Islet of Langerhans (tissue), 1 donor: Measurements from ENCODE around the gene PARD3.
A peak's percentile ranks its signal among the peaks of the same experiment; 100 is the strongest.

Source experiments
- FAIRE-seq: peaks from one replicate; lab custom pipeline; 2011; peaks lifted over from hg19 to GRCh38; lab: Jason Lieb, UNC

Gene PARD3

DNA sequence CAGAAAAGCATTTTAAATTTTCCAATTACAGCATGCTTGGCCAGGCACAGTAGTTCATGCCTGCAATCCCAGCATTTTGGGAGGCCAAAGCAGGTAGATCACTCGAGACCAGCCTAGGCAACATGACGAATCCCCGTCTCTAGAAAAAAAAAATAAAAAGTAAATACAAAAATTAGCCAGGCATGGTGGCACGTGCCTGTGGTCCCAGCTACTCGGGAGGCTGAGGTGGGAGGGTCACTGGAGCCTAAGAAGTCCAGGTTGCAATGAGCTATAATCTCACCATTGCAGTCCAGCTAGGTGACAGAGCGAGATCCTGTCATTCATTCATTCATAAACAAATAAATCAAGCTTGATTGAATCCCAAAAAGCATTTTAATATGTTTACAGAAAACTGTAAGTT is 234.9 kb downstream of the PARD3 start:
- no peak for FAIRE-seq

DNA sequence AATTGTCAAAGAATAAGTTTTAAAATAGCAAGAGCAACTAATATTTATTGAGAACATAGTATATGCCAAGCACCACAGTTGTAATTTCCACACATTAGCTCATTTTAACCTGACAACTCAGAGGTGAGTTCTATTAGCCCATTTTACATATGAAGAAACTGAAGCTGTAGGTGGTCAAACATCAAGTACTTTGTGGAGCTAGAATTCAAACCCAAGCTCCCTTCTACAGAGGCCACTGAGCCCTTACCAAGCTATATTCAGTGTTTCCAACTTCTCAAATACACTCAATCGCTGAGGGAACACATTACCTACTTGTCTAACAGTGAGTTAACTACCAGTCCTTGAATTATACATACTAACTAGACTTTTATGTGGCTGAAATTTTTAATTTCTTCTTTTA is 236.6 kb downstream of the PARD3 start:
- FAIRE-seq = no peak

DNA sequence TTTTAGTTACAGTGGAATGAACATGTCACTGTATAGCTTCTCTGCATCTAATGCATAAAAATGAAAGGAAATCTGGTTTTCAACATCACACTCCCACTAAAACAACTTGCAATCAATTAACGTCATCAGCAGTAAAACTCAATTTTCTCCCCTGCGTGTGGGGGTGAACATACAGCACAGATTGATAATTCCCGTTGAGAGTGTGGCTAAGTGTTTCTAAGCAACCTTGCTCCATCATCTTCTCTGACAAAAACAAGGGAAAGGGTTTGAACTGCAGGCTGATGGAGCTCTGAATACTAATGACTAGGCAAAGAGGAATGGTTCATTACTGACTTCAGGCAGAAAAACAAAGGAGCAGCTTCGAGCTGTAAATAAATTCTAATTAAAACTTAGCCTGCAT is 238.3 kb downstream of the PARD3 start:
- peak; percentile 81 for FAIRE-seq

DNA sequence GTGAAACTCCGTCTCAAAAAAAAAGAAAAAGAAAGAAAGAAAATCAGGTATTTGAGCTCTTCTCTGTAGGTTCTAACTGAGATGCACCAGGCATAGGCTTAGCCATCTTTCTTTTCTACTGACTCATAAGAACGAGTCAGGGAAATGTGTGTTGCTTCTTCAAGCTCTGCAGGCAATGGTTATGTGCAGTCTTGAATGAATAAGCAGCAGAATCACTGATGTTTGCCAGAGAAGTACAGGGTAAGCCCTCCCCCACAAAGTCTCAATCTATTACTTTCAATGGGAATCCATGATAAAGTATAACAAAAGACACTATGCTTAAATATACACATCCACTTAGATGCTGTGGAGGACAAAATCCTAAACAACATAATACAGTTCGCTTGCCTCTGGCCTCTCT is 239.2 kb downstream of the PARD3 start:
- no peak for FAIRE-seq

DNA sequence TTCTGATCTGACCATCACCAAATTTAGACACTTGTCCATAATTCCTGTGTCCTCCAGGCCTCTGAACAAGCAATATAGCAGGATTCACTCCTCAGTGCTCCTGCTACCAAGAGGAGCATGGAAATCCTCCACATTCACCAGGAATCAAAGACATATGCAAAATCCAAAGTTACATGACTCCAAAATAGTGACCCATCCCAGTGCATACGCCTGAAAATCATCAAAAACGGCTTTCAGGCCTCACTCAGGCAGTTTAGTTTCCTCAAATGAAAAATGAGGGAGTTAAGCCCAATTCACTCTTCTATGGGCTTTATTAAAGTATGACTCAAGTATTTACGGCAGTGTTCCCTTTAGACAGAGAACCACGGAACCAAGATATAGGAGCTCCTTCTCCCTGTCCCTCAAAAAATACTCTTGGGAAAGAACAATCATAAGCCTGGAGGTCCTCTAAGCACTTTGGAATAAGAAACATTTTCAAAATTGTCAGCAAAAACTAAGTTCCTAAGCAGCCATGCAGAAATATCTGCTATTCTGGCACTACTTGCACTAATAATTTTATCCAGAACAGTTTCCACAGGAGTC is 240.7 kb downstream of the PARD3 start:
- no peak for FAIRE-seq

DNA sequence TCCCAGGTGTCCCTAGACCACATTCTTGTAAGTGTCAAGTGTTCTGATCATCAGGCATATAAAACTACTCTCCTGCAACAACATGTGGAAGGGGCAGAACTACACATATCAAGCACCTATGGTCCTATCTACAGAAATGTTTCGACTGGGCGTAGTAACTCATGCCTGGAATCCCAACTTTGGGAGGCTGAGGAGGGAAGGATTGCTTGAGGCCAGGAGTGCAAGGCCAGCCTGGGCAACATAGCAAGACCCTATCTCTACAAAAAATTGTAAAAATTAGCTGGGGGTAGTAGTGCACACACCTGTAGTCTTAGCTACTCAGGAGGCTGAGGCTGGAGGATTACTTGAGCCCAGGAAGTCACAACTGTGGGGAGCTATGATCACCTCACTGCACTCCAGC is 244.2 kb downstream of the PARD3 start:
- no peak for FAIRE-seq

DNA sequence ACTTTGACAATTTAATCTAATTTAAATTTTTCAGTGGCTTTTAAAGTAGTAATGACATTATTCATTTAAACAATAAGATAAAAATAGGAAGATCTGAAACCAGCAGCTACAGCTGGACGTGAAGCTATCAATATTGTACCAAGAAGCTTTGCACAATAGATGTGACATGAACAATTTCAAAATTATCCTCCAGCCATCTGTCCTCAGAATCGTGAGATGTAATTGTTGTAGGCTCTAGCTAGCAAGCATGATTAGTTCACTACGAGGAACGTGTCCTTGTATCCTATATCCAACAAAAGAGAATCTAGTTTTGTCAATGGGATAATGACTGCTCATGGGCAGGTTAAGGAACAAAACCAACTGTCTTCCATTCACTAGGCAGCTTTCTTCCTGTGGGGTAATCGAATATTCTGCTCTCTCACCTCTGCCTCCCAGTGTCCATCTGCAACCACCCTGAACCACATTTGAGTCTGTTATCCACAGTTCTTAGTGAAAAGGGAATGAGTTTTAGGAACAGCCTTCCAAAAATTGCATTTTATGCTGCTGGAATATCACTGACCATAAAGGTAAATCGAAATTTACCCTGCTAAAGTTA is 247.3 kb downstream of the PARD3 start:
- FAIRE-seq = peak; percentile 61

DNA sequence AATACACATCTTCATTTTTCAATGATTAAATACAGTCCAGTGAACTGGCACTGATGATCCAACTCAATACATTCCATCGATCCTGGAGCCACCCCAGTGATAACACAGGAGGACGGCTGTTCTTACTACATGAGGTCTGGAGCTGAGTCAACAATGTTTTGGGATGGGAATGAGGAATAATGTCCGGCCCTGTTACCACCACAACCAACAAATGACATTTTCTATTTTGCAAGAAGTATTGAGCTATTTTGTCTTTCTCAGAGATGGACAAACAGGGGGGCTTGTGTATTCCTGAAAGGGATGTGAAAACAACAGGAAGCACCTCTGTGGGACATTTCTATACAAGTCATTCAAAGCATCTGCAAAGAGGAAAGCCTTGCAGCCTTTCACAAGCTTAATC is 249.2 kb downstream of the PARD3 start:
- FAIRE-seq = no peak

DNA sequence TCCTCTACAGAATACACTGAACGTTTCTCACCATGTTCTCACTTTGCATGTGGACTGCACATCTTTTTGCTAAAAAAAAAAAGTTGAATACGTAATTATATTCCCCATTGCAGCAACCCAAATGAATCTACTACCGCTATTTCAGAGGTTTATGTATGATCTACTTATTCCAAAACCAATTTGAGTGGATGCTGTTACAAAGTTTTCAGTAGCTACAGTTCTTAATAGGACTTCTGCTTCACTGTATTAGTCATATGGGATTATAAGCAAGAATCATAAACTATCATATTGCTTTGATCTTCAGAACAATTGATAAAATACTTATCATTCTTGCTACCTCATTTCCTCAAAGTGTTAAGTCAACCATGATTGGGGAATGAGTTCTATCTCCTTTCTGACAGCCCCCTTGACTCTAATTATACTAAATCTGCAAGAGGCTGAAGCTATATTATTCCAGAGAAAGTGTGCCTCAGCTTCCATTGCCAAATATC is 257.0 kb downstream of the PARD3 start:
- FAIRE-seq = no peak

DNA sequence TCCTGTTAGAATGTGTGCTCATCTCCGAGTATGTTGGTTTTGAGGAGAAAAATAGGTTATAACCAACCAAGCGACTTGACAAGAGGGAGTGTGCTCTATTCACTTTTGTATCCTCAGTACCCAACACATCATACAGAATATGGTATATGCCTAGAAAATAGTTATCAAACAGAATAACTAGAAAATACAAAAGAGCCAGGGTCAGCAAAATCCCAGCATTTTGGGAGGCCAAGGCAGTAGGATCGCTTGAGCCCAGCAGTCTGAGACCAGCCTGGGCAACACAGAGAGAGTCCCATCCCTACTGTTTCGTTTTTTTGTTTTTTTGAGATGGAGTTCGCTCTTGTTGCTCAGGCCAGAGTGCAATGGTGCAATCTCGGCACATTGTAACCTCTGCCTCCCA is 257.9 kb downstream of the PARD3 start:
- no peak for FAIRE-seq

DNA sequence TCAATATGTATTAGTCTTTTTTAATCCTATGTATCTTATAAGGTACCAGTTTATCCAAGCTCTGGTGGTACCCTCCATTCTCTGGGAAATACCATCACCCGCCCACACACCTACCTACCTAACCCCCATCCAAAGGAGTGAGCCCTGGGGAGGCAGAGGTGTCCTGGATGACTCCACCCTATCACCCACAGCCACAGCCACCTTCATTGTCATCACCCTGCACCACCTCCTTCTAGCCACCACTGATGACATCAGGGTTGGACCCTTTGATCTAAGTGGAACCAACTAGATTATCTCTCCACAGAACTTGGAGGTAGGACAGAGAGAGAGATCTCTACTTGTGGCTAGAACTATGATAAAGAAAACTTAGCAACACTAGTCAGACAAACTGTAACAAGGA is 259.4 kb downstream of the PARD3 start:
- no peak for FAIRE-seq

DNA sequence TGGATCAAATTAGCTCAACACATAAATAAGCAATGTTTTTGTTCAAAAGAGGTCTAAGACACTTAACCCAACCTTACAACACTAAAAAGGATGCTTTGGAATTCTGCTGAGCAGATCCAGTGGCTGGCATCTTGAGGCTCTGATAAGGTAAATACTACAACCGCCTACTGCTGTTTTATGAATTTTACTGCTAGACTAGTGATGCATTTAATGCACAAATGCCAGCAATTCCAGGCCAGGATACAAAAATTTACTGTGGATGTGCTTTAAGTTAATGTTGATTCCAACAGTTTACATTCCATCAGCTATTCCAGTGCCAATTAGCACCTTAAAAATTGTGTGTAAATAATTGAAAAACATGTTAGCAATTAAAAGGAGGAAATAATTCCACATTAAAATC is 261.3 kb downstream of the PARD3 start:
- no peak for FAIRE-seq

DNA sequence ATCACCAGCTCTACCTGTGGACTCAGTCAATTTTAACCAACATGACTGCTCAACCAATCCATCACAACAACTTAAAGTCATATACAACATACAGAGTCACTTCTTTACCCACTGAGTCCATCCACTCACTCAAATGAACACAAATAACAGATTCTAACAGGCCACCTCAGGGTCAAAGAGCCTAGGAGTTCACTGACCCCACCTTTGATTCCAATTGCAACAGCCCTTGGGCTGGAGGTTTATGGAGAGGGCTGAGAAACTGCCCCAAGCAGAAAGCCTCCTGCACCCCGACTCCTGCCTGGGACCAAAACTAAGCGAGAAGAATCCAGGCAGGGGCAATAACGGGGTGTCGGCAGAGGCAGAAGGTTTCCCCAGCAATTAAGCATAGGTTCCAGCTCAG is 263.8 kb downstream of the PARD3 start:
- FAIRE-seq = no peak

DNA sequence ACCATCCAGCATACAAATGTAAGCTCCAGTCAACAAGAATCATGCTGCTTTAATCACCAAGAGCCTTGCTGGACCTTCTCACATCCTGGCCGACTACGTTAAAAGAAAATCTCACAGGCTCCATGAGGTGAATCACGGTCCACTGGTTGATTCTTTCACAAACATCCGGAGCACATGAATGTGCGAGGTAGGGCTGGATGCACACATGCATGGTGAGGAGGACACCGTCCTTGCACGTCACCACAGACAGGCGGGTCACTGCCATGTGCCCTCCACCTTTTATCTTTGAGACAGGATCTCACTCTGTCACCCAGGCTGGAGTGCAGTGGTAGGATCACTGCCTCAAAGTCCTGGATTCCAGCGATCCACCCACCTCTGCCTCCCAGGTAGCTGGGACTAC is 265.1 kb downstream of the PARD3 start:
- FAIRE-seq = no peak

DNA sequence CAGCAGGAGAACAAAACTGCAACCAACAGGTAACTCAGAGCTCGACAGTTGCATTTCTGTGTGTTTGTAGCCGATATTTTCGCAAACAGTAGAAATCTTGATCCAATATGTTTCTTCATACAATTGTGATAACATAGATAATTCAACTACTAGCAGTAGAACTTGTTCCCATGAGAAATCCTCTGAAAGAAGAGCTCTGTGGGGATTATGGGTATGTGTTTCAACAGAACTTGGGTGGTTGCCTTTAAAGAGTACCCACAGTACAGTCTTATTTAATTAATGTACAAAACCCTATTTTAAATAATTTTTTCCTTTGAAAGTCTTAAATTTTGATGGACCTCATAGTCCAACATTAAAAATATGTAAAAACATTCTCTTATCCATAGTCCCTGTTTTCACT is 266.1 kb downstream of the PARD3 start:
- FAIRE-seq = no peak

DNA sequence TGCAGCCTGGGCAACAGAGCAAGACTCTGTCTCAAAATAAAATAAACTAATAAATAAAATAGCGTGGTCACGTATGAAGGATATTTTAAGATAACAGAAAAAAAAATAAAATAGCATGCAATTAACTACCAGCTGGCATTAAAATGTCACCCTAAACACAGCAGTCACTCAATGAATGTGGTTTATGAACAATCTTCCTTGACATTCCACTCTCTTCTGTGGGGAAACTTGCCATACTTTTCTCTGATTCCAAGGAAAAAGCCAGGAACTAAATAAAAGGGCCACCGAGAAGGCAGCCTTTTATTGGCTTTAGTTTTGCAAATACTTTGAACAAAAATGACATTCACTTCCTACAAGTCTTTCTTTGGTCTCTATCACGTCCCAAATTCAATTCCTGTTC is 266.6 kb downstream of the PARD3 start:
- no peak for FAIRE-seq

DNA sequence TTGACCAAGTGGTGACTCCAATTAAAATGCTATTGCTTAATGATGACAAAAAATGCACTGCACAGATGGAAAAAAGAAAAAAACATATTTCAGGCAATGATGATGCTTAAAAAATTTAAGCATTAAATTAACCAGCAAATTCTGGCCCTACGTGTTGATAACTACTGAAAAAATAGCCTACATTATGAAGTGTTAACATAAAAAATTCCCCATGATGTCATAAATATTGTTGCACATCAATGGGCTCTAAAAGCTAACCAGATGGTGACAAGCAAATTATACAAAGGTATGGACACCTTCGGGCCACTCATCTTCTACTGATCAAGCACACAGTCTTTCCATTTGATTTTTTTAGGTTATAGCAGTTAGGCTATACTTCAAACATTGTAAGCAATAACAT is 267.4 kb downstream of the PARD3 start:
- FAIRE-seq = no peak

DNA sequence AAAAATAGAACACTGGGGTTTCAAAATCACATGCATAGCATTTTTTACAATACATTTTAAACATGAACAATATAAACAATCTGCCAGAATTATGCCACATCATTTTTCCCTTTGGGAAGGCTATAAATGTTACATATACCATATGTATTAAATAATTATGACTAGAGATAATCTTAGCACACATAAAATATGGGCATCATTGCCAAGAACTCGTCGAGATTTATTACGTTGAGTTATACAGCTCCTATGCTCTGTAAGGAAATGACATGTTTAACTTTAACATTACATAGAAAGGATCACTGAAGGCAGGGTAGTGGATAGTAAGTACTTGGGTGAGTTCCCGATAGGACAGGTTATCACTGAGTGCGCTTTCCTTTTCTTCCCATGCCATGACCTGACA is 267.8 kb downstream of the PARD3 start:
- no peak for FAIRE-seq

DNA sequence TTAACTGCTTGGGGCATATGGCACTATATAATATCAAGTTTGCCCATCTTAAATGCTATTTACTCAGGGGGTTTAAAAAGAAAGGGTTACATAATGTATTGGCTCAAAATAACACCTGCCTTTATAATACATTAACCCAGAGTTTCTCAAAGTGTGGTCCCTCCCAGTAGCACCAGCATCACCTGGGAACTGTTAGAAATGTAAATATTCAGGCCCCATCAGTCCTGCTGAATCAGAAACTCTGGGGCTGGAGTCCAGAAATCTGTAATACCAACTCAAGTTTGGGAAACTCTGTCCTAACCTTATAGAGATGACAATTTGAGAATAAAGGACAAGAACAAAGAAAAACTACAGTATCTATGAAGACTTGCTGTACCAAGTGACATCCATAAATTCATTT is 270.7 kb downstream of the PARD3 start:
- no peak for FAIRE-seq

DNA sequence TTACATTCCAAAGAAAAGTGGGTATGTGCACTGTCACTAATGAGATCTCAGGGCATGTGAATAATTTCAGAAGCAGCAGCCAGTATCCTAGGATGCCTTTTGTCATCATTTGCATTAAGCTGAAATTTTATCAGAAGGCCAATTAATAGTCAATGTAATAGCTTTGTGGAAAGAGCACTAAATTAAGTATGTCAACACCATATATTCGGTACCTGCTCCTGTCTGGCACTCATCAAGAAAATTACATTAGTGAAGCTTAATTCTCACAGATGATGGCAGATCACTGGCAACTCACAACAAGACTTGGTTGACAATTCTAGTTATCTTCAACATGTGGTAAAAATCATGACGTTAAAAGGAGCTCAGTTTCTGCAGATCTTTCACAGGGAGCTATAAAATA is 271.4 kb downstream of the PARD3 start:
- FAIRE-seq = no peak

DNA sequence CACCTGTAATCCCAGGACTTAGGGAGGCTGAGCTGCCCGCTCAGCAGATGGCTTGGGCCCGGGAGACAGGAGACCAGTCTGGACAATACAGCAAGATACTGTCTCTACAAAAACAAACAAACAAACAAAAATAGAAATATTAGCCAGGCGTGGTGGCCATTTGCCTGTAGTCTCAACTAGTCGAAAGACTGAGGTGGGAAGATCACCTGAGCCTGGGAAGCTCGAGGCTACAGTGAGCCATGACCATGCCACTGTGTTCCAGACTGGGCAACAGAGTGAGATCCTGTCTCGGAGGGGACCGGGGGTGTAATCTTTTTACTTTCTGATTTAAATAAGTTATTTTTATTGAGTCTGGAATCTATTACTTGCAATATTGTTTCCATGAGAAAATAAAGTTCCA is 274.6 kb downstream of the PARD3 start:
- no peak for FAIRE-seq

DNA sequence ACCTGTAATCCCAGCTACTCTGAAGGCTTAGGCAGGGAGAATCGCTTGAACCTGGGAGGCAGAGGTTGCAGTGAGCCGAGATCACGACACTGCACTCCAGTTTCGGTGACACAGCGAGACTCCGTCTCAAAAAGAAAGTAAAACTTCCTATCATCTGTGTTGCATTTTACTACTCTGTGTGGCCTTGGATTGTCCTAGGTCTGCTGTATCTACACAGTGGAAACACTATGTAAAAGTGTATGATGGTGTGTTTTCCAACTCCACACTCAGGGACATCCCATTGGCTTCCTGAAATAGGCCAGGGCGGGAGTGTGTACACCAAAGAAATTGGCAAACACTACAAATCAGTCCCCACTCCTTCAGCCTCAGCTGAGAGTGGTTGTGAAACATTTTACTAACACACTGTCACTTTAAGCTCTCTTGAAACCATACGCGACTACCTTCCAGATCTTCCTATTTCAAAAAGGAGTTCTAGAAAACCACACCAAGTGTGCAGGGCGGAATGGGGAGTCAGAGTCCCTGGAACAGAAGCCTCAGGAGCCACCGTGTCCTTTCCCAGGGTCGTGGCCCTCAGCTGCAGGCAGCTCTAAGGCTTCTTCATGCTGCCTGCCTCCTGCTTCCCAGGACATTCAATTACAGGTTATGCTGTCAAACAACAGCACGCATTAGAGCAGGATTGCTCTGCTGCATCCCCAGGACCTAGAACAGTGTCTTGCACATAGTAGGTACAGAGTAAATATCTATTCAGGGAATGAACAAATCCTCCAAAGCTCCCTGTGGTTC is 275.4 kb downstream of the PARD3 start:
- no peak for FAIRE-seq

DNA sequence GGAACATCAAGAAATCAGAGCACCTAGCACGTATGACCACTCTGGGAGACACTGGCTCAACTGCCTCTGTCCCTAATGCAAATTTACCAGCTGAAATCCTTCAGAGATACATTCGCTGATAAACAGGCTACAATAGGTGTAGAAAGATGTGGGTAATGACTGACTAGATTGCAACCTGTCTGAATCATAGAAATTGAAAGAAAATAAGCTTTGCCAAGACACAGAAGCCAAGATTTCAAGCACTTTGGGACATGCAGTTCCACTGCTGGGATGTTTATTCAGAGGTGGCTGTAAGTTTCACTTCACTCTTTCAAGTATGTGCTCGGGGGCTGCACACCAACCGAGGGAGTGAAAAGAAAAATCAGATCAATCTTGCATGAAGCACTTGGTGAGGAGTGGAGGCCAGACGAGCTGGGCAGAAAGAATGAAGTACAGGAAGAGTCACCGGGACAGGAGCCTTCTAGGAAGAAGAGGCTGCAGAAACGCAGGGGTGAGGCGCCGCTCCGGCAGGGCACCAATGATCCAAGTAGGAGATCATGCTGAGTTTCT is 276.7 kb downstream of the PARD3 start:
- FAIRE-seq = no peak
